GM18870 (cell line): Measurements from ENCODE around the gene NOC2L.

ENCODE experiments used
- ATAC-seq: cut with Tn5 transposase; IDR thresholded peaks from one replicate; pipeline ENCODE4 v1.9.1; 2021; ENCODE audit warnings: moderate library complexity; ENCODE audit not compliant: unreplicated experiment

The NOC2L gene

GRCh38 chr1:932776-933602, 26.1 kb downstream of the NOC2L start:
- no peak for ATAC-seq

GRCh38 chr1:932173-932510, 26.9 kb downstream of the NOC2L start:
- ATAC-seq: no peak

- no peak for ATAC-seq
Measured at GRCh38 chr1:931380-932172, 27.5 kb downstream of the NOC2L start.

GRCh38 chr1:930633-931138, 28.4 kb downstream of the NOC2L start:
- no peak for ATAC-seq

- no peak for ATAC-seq
Measured at GRCh38 chr1:929712-930632, 29.1 kb downstream of the NOC2L start.

GRCh38 chr1:928825-929661, 30.0 kb downstream of the NOC2L start:
- no peak for ATAC-seq

GRCh38 chr1:927748-928147, 31.3 kb downstream of the NOC2L start:
- no peak for ATAC-seq

- no peak for ATAC-seq
Measured at GRCh38 chr1:927234-927633, 31.8 kb downstream of the NOC2L start.

GRCh38 chr1:925561-926421, 33.3 kb downstream of the NOC2L start:
- ATAC-seq: no peak

- ATAC-seq: no peak
Measured at GRCh38 chr1:924656-925560, 34.1 kb downstream of the NOC2L start.

GRCh38 chr1:923991-924655, 34.9 kb downstream of the NOC2L start:
- ATAC-seq: no peak

- ATAC-seq: no peak
Measured at GRCh38 chr1:923131-923990, 35.7 kb downstream of the NOC2L start, which contains the start of gene SAMD11. Gene SAMD11 (plus strand): TSS chr1:923923. CDS start chr1:924432, 509 bp downstream.

- no peak for ATAC-seq
Measured at GRCh38 chr1:921011-921837, 37.8 kb downstream of the NOC2L start.

GRCh38 chr1:920521-920920, 38.5 kb downstream of the NOC2L start:
- no peak for ATAC-seq

GRCh38 chr1:920010-920409, 39.0 kb downstream of the NOC2L start:
- ATAC-seq: no peak
